H9 (cell line): ENCODE data around the gene OSCAR. TPM values are rescaled to one million over a fixed set of nuclear protein-coding genes. Genes with fewer than 3 reads are reported as not detected.

Experiments used
- DNase-seq: peaks from one replicate; pipeline ENCODE4 v3.0.0-alpha.2; 2017
- H2AFZ ChIP-seq: one replicate; pipeline ENCODE4 v1.6.1; 2013; ENCODE audit warnings: mild to moderate bottlenecking, low read length, control low read depth, moderate library complexity
- H2AK5ac ChIP-seq: 2 replicates; pipeline ENCODE4 v1.6.1; 2013; ENCODE audit warnings: low read length, control low read depth, mixed read lengths; ENCODE audit not compliant: insufficient read length
- H2BK120ac ChIP-seq: one replicate; pipeline ENCODE4 v1.6.1; 2013; ENCODE audit warnings: low read depth, mild to moderate bottlenecking, low read length, control low read depth, inconsistent platforms; ENCODE audit not compliant: poor library complexity, severe bottlenecking
- H2BK12ac ChIP-seq: 2 replicates; pipeline ENCODE4 v1.6.1; 2013; ENCODE audit warnings: low read length, control low read depth, mixed read lengths, low read depth; ENCODE audit not compliant: insufficient read length
- H2BK15ac ChIP-seq: 2 replicates; pipeline ENCODE4 v1.6.1; 2013; ENCODE audit warnings: low read depth, low read length, control low read depth
- H2BK20ac ChIP-seq: one replicate; pipeline ENCODE4 v1.6.1; 2013; ENCODE audit warnings: low read depth, mild to moderate bottlenecking, low read length, control low read depth, inconsistent platforms; ENCODE audit not compliant: poor library complexity, severe bottlenecking
- H2BK5ac ChIP-seq: 2 replicates; pipeline ENCODE4 v1.6.1; 2013; ENCODE audit warnings: low read length, control low read depth, mixed read lengths; ENCODE audit not compliant: insufficient read length
- H3K14ac ChIP-seq: 2 replicates; pipeline ENCODE4 v1.6.1; 2013; ENCODE audit warnings: low read length, control low read depth; ENCODE audit not compliant: insufficient read depth
- H3K18ac ChIP-seq: 2 replicates; pipeline ENCODE4 v1.6.1; 2013; ENCODE audit warnings: low read depth, mild to moderate bottlenecking, mixed read lengths, low read length, control low read depth; ENCODE audit not compliant: insufficient read length
- H3K23ac ChIP-seq: 2 replicates; pipeline ENCODE4 v1.6.1; 2013; ENCODE audit warnings: low read length, control low read depth, mixed read lengths, low read depth; ENCODE audit not compliant: insufficient read length
- H3K23me2 ChIP-seq: 2 replicates; pipeline ENCODE4 v1.6.1; 2013; ENCODE audit warnings: low read depth, mild to moderate bottlenecking, mixed read lengths, low read length, control low read depth; ENCODE audit not compliant: insufficient read length, poor library complexity, severe bottlenecking
- H3K27ac ChIP-seq: 2 replicates; pipeline ENCODE4 v1.5.1; 2013; ENCODE audit warnings: low read length, control low read depth, mixed read lengths, low read depth; ENCODE audit not compliant: insufficient read length
- H3K27me3 ChIP-seq: 2 replicates; pipeline ENCODE4 v1.6.1; 2013; ENCODE audit warnings: low read length, control low read depth, inconsistent platforms; ENCODE audit not compliant: insufficient read depth
- H3K4ac ChIP-seq: 2 replicates; pipeline ENCODE4 v1.6.1; 2013; ENCODE audit warnings: low read depth, mild to moderate bottlenecking, control low read depth, inconsistent platforms, low read length, moderate library complexity
- H3K4me1 ChIP-seq: 2 replicates; pipeline ENCODE4 v1.6.1; 2013; ENCODE audit warnings: low read length, control low read depth, inconsistent platforms; ENCODE audit not compliant: insufficient read depth
- H3K4me2 ChIP-seq: 2 replicates; pipeline ENCODE4 v1.6.1; 2013; ENCODE audit warnings: low read length, control low read depth, mixed read lengths; ENCODE audit not compliant: insufficient read length, insufficient read depth
- H3K56ac ChIP-seq: 2 replicates; pipeline ENCODE4 v1.6.1; 2013; ENCODE audit warnings: low read depth, mild to moderate bottlenecking, mixed read lengths, low read length, control low read depth; ENCODE audit not compliant: insufficient read length
- H3K79me1 ChIP-seq: 2 replicates; pipeline ENCODE4 v1.6.1; 2013; ENCODE audit warnings: low read depth, mild to moderate bottlenecking, moderate library complexity, low read length, control low read depth, inconsistent platforms; ENCODE audit not compliant: insufficient read depth, poor library complexity, severe bottlenecking
- H3K79me2 ChIP-seq: 2 replicates; pipeline ENCODE4 v1.6.1; 2013; ENCODE audit warnings: low read length, control low read depth, inconsistent platforms; ENCODE audit not compliant: insufficient read depth
- H3K9ac ChIP-seq: 2 replicates; pipeline ENCODE4 v1.6.1; 2013; ENCODE audit warnings: low read length, control low read depth, mixed read lengths; ENCODE audit not compliant: insufficient read length; ENCODE audit errors: extremely low read depth
- H3K9me3 ChIP-seq: one replicate; pipeline ENCODE4 v1.6.1; 2013; ENCODE audit warnings: low read depth, low read length, inconsistent platforms; ENCODE audit not compliant: control insufficient read depth
- H3T11ph ChIP-seq: one replicate; pipeline ENCODE4 v1.6.1; 2013; ENCODE audit warnings: mild to moderate bottlenecking, low read length, control low read depth, inconsistent platforms
- H4K20me1 ChIP-seq: one replicate; pipeline ENCODE4 v1.6.1; 2013; ENCODE audit not compliant: control insufficient read depth, insufficient read length, insufficient read depth
- H4K5ac ChIP-seq: 2 replicates; pipeline ENCODE4 v1.6.1; 2013; ENCODE audit warnings: low read depth, mild to moderate bottlenecking, mixed read lengths, low read length, control low read depth; ENCODE audit not compliant: insufficient read length
- H4K8ac ChIP-seq: replicated peaks from 2 replicates; pipeline ENCODE4 v1.6.1; 2013; ENCODE audit warnings: low read length, control low read depth, mixed read lengths, low read depth; ENCODE audit not compliant: insufficient read length
- H4K91ac ChIP-seq: 2 replicates; pipeline ENCODE4 v1.6.1; 2013; ENCODE audit warnings: low read depth, mild to moderate bottlenecking, moderate library complexity, mixed read lengths, low read length, control low read depth; ENCODE audit not compliant: insufficient read length
- H3K27ac Mint-ChIP-seq, 3 experiments: 2 replicates in 2 of 3; 3 replicates in 1 of 3; pipeline ENCODE4 v1.8.0; 2020 to 2021; ENCODE audit warnings: mixed read lengths in 3 of 3, mild to moderate bottlenecking in 1 of 3, moderate library complexity in 1 of 3
- H3K27me3 Mint-ChIP-seq: 2 replicates; pipeline ENCODE4 v1.8.0; 2021; ENCODE audit warnings: low read depth, mild to moderate bottlenecking, moderate library complexity, mixed read lengths
- H3K36me3 Mint-ChIP-seq, 3 experiments: 2 replicates in 2 of 3; 3 replicates in 1 of 3; pipeline ENCODE4 v1.8.0; 2020 to 2021; ENCODE audit warnings: low read depth in 3 of 3, mixed read lengths in 3 of 3; ENCODE audit not compliant: insufficient read depth in 1 of 3
- H3K4me1 Mint-ChIP-seq, 2 experiments: 2 replicates each; pipeline ENCODE4 v1.8.0; 2020; ENCODE audit warnings: mixed read lengths in 2 of 2
- H3K4me3 Mint-ChIP-seq, 2 experiments: 2 replicates in 1 of 2; 3 replicates in 1 of 2; pipeline ENCODE4 v1.8.0; 2020 to 2021; ENCODE audit warnings: mild to moderate bottlenecking in 2 of 2, mixed read lengths in 2 of 2, moderate library complexity in 1 of 2
- H3K9me3 Mint-ChIP-seq, 2 experiments: 2 replicates in 1 of 2; 3 replicates in 1 of 2; pipeline ENCODE4 v1.8.0; 2020; ENCODE audit warnings: mild to moderate bottlenecking in 2 of 2, mixed read lengths in 2 of 2, moderate library complexity in 1 of 2
- CTCF ChIP-seq: fragments of 200-600 bp; sonication (generic); conservative IDR thresholded peaks from 3 replicates; pipeline ENCODE4 v1.8.0; 2021; ENCODE audit warnings: antibody characterized with exemption, mild to moderate bottlenecking
- WGBS: extraction: QIAGEN DNeasy Blood & Tissue Kit; methylation state at CpG from one replicate; pipeline ENCODE4 v1.1.7; 2013; ENCODE audit warnings: missing lambda C conversion rate, low lambda C conversion rate, mixed read lengths; ENCODE audit not compliant: insufficient read length; ENCODE audit errors: extremely low coverage; 5-methylcytosine and 5-hydroxymethylcytosine counted together
- total RNA-seq: library from RNA; stranded (reverse); gene quantifications from 2 replicates; pipeline ENCODE4 v1.2.1, GENCODE V29; 2021

Gene OSCAR
- total RNA-seq, 1 experiment from 2014 or later = 0.24 TPM

GRCh38 chr19:54105796-54106195 is 5.2 kb upstream of the OSCAR start:
- H2BK120ac ChIP-seq = no peak overlapping the region
- H2BK5ac ChIP-seq = no peak overlapping the region
- H3K23me2 ChIP-seq = peaks cover 5% of the 10 kb centered on the region
- no peak for DNase-seq
- no peak overlapping the region for H4K8ac ChIP-seq
- no peak overlapping the region for H3K23ac ChIP-seq
- no peak overlapping the region for H3K27ac ChIP-seq
- H3T11ph ChIP-seq = no peak overlapping the region
- H3K79me2 ChIP-seq = peaks cover 1% of the 10 kb centered on the region; the same call in 1 of the 2 replicates
- no peak for TF ChIP-seq CTCF
- H2AFZ ChIP-seq = no peak overlapping the region
- no peak overlapping the region for H2AK5ac ChIP-seq
- H3K4me2 ChIP-seq = no peak overlapping the region
- H3K9ac ChIP-seq = no peak overlapping the region
- H3K4me3 Mint-ChIP-seq = peak overlapping the region in 1 of 2 experiments; percentile 36; a peak in 1 of 5 replicates
- H3K27me3 Mint-ChIP-seq = no peaks in the 10 kb centered on the region; the same call in 1 of the 2 replicates
- no peak overlapping the region for H2BK20ac ChIP-seq
- H4K91ac ChIP-seq = no peak overlapping the region
- H3K9me3 ChIP-seq = no peaks in the 10 kb centered on the region
- H3K9me3 Mint-ChIP-seq = peaks cover 0 to 2% of the 10 kb centered on the region in 2 experiments; a peak in 3 of 5 replicates
- no CpG with 5 or more reads among the region's 10 CpGs for WGBS
- H3K4me1 Mint-ChIP-seq = peaks cover 2 to 6% of the 10 kb centered on the region in 2 experiments; a peak in 1 of 4 replicates
- no peaks in the 10 kb centered on the region for H3K4me1 ChIP-seq
- no peak overlapping the region for H2BK15ac ChIP-seq
- H3K27ac Mint-ChIP-seq = no peak overlapping the region; a peak in 1 of 7 replicates
- H2BK12ac ChIP-seq = no peak overlapping the region
- H3K4ac ChIP-seq = no peak overlapping the region
- peaks cover 43 to 59% (median 55%) of the 10 kb centered on the region in 3 experiments for H3K36me3 Mint-ChIP-seq
- H4K20me1 ChIP-seq = no peaks in the 10 kb centered on the region
- no peak overlapping the region for H3K14ac ChIP-seq
- peaks cover 4% of the 10 kb centered on the region for H3K79me1 ChIP-seq
- no peaks in the 10 kb centered on the region for H3K27me3 ChIP-seq
- no peak overlapping the region for H4K5ac ChIP-seq
- H3K18ac ChIP-seq = no peak overlapping the region
- no peak overlapping the region for H3K56ac ChIP-seq
